ENCODE data around the gene FGF5.

DNA sequence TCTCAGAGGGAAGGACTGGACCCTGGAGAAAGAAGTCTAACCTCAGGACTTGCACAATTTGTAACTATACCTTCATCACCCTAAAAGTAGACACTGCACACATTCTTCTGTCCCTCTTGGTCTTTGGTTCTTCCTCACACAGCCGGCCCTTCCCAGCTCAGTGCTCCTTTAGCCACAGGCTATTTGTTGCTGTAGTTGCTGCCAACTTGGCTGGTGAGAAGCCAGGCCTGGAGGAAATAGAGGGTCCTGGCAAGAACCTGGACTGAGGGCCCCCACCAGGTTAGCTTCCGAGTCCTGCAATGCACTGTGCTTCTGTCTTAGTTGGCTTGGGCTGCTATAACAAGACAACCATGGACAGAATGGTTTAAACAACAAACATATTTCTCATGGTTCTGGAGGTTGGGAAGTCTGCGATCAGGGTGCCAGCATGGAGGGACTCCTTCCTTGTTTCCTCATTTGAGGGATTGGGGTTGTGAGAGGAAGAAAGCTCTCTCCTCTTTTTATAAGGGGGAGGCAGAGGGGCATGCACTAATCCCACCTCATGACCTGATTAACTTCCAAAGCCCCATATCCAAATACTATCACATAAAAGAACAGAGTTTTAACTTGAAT, 4.4 kb upstream of the FGF5 start:
- no peak for TF ChIP-seq CREB1 (IDR thresholded peaks at IDR 0.05; ENCODE audit: low read depth)
- TF ChIP-seq FOXM1 (IDR thresholded peaks at IDR 0.05; ENCODE audit: borderline replicate concordance, low read depth) = no peak
- TF ChIP-seq RAD21 (IDR thresholded peaks at IDR 0.05; ENCODE audit: low read depth) = no peak
- no peak for TF ChIP-seq YY1 (IDR thresholded peaks at IDR 0.05; ENCODE audit: low read depth)
- TF ChIP-seq, protein P1, sequence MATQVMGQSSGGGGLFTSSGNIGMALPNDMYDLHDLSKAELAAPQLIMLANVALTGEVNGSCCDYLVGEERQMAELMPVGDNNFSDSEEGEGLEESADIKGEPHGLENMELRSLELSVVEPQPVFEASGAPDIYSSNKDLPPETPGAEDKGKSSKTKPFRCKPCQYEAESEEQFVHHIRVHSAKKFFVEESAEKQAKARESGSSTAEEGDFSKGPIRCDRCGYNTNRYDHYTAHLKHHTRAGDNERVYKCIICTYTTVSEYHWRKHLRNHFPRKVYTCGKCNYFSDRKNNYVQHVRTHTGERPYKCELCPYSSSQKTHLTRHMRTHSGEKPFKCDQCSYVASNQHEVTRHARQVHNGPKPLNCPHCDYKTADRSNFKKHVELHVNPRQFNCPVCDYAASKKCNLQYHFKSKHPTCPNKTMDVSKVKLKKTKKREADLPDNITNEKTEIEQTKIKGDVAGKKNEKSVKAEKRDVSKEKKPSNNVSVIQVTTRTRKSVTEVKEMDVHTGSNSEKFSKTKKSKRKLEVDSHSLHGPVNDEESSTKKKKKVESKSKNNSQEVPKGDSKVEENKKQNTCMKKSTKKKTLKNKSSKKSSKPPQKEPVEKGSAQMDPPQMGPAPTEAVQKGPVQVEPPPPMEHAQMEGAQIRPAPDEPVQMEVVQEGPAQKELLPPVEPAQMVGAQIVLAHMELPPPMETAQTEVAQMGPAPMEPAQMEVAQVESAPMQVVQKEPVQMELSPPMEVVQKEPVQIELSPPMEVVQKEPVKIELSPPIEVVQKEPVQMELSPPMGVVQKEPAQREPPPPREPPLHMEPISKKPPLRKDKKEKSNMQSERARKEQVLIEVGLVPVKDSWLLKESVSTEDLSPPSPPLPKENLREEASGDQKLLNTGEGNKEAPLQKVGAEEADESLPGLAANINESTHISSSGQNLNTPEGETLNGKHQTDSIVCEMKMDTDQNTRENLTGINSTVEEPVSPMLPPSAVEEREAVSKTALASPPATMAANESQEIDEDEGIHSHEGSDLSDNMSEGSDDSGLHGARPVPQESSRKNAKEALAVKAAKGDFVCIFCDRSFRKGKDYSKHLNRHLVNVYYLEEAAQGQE (IDR thresholded peaks at IDR 0.05; ENCODE audit: low read depth) = no peak
- TF ChIP-seq CEBPB (IDR thresholded peaks at IDR 0.05) = no peak
- no peak for TF ChIP-seq TAF1 (IDR thresholded peaks at IDR 0.05; ENCODE audit: low read depth)
- TF ChIP-seq TCF12 (IDR thresholded peaks at IDR 0.05; ENCODE audit: low read depth) = no peak
- TF ChIP-seq, protein P2, sequence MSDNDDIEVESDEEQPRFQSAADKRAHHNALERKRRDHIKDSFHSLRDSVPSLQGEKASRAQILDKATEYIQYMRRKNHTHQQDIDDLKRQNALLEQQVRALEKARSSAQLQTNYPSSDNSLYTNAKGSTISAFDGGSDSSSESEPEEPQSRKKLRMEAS (IDR thresholded peaks at IDR 0.05) = no peak
- TF ChIP-seq ZBTB7A (IDR thresholded peaks at IDR 0.05; ENCODE audit: low read depth) = no peak
- no peak for TF ChIP-seq NFIC (IDR thresholded peaks at IDR 0.05)
- no peak for TF ChIP-seq EP300 (IDR thresholded peaks at IDR 0.05; ENCODE audit: borderline replicate concordance)
- no peak for TF ChIP-seq EGR1 (IDR thresholded peaks at IDR 0.05)

Data from Ishikawa (cell line).